Fibroblast of the aortic adventitia (primary cell): ENCODE results near the gene PLD2. TPM values are rescaled to one million over a fixed set of nuclear protein-coding genes. Genes with fewer than 3 reads are reported as not detected.

Experiments used
- DNase-seq: peaks from one replicate; pipeline ENCODE4 v3.0.0-alpha.2; 2010; ENCODE audit warnings: low read depth
- H3K4me3 ChIP-seq: 2 replicates; pipeline ENCODE4 v1.5.1; 2011; ENCODE audit warnings: low read depth, mild to moderate bottlenecking, control low read depth, low read length, moderate library complexity
- CTCF ChIP-seq: IDR thresholded peaks from 2 replicates; pipeline ENCODE4 v1.5.1; 2011; ENCODE audit warnings: mild to moderate bottlenecking, low read length, control low read depth, inconsistent platforms; ENCODE audit not compliant: insufficient read depth
- total RNA-seq: library from RNA; depleted of rRNA; stranded (reverse); fragments of >200 nt; gene quantifications from 2 replicates; pipeline ENCODE4 v1.2.3, GENCODE V29; 2012; ENCODE audit warnings: low replicate concordance

The PLD2 gene
- total RNA-seq, 1 donor: 18.4 TPM

GRCh38 chr17:4807605-4808377, 839 bp downstream of the PLD2 start:
- H3K4me3 ChIP-seq: peak overlapping the region; percentile 77
- no peak for TF ChIP-seq CTCF
- DNase-seq: no peak

GRCh38 chr17:4808378-4808767, 1.4 kb downstream of the PLD2 start:
- peak overlapping the region; percentile 77 for H3K4me3 ChIP-seq
- DNase-seq: peak; percentile 49
- no peak for TF ChIP-seq CTCF

GRCh38 chr17:4810696-4811290, 3.8 kb downstream of the PLD2 start:
- no peak for DNase-seq
- H3K4me3 ChIP-seq: no peak overlapping the region
- no peak for TF ChIP-seq CTCF

GRCh38 chr17:4811471-4811870, 4.5 kb downstream of the PLD2 start:
- H3K4me3 ChIP-seq: no peak overlapping the region
- DNase-seq: no peak
- TF ChIP-seq CTCF: no peak

- TF ChIP-seq CTCF: no peak
- no peak for DNase-seq
- no peak overlapping the region for H3K4me3 ChIP-seq
Observed at GRCh38 chr17:4812690-4813089, 5.7 kb downstream of the PLD2 start.

GRCh38 chr17:4815043-4815675, 8.2 kb downstream of the PLD2 start:
- DNase-seq: no peak
- H3K4me3 ChIP-seq: no peak overlapping the region
- peak; percentile 30 for TF ChIP-seq CTCF
